Liver (tissue), 3 donors: ENCODE results near the gene RPS6KB2.

Source experiments
- CTCF ChIP-seq: fragments of 150-350 bp; IDR thresholded peaks from 2 replicates; pipeline ENCODE4 v1.5.1; 2017; ENCODE audit warnings: improper control_type of control experiment, low read depth, low read length; ENCODE audit not compliant: missing input control
- RXRA ChIP-seq, 2 donors: IDR thresholded peaks; 2 replicates each; pipeline ENCODE4 v1.6.1; 2017 to 2018; ENCODE audit warnings: antibody characterized with exemption in 2 of 2, mild to moderate bottlenecking in 1 of 2
- SP1 ChIP-seq: IDR thresholded peaks from 2 replicates; pipeline ENCODE4 v1.6.1; 2018; ENCODE audit warnings: antibody characterized with exemption, mild to moderate bottlenecking
- donor health status: healthy.
- donor health status: healthy.

DNA sequence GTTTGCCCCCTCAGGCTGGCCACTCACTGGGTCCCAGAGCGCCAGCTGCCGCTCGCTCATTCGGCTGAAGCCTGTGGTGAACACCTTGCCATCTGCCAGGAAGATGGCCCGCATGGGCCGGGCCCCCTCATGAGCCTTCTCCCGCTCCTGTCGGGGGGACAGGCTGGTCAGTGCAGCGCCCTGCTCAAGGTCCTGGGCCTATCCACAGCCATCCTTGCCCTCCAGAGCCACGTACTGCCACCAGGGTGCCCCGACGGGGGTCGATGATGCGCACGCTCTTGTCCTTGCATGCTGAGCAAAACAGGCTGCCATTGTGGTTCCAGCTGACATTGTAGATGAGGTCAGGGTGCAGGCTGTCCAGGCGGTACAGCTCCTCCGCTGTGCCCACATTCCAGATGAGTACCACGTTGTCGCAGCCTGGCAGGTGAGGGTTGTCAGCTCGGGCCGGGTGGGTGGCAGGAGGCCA lies 12.8 kb downstream of the RPS6KB2 start:
- TF ChIP-seq CTCF (no peak), RXRA (IDR thresholded peaks at IDR 0.05) (no peak), SP1 (no peak)
